IPS-18c (cell line): Measurements from ENCODE around the gene ANOS1.
"Not testable (repeated sequence)": the region's sequence is repeated elsewhere in the genome, so short reads cannot be mapped to it uniquely, and the experiment has no call there.

Experiments
- H3K4me3 ChIP-seq: 2 replicates; pipeline ENCODE4 v1.7.0; 2013; ENCODE audit warnings: low read depth, mild to moderate bottlenecking, low read length, moderate library complexity; ENCODE audit not compliant: insufficient read depth
- H3K9me3 ChIP-seq: one replicate; pipeline ENCODE4 v1.6.1; 2013; ENCODE audit warnings: mild to moderate bottlenecking, low read length, moderate library complexity; ENCODE audit not compliant: control insufficient read depth, insufficient read depth

ANOS1 gene

GRCh38 chrX:8548446-8548845 is 183.5 kb downstream of the ANOS1 start:
- Histone ChIP-seq H3K9me3 (no peaks in the 10 kb centered on the region), H3K4me3 (no peak overlapping the region)

GRCh38 chrX:8546715-8547114 is 185.2 kb downstream of the ANOS1 start:
- Histone ChIP-seq H3K9me3 (no peaks in the 10 kb centered on the region), H3K4me3 (no peak overlapping the region)

DNA sequence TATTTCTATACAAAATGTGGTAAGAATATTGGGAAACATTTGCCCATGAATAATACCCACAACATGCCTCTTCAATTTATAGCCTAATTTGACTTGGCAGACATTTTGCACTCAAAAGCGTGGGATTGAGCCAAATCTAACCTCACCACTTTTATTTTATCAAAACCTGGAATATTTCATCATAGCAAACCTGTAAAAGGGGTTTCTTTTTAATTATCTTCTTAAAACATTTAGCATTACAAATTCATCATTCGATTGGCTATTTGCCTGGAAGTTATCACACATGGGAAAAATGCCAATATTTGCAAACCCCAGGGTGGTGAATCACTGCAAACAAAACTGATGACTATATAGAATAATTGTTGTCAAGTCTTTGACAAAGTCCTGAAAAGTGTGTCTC is 211.1 kb downstream of the ANOS1 start:
- H3K9me3 ChIP-seq, result peaks cover 2% of the 10 kb centered on the region
- no peak overlapping the region for H3K4me3 ChIP-seq

GRCh38 chrX:8520178-8520577 is 211.8 kb downstream of the ANOS1 start:
- Histone ChIP-seq H3K9me3 (peaks cover 2% of the 10 kb centered on the region), H3K4me3 (no peak overlapping the region)

DNA sequence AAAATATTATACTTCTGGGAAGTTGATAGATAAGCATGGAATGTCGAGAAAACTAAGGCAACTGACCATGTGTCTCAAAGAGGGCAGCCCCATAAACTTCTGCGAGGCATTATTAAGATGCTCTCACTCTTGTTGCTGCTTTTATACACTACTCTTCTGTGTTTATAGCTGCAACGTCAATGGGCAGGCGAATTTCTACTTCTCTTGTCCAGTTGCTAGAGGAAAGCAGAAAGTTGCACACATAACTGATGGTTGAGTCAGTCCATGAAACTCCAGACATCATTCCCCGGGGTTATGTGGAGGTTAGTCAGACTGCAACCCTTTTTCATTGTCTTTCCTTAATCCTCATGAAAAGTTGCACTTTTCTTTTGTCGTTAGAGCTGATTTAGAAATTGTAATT is 227.5 kb downstream of the ANOS1 start:
- no peaks in the 10 kb centered on the region for H3K9me3 ChIP-seq
- no peak overlapping the region for H3K4me3 ChIP-seq

DNA sequence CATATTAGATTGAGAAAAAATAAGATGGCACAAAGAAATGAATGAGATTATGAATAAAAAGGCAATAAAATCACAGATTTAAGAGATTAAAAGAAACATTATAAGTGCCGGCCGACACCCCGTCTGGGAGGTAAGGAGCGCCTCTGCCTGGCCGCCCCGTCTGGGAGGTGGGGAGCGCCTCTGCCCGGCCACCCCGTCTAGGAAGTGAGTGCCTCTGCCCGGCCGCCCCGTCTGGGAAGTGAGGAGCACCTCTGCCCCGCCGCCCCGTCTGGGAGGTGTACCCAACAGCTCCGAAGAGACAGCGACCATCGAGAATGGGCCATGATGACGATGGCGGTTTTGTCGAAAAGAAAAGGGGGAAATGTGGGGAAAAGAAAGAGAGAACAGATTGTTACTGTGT is 229.8 kb downstream of the ANOS1 start:
- H3K9me3 ChIP-seq, H3K4me3 ChIP-seq: not testable (repeated sequence)

DNA sequence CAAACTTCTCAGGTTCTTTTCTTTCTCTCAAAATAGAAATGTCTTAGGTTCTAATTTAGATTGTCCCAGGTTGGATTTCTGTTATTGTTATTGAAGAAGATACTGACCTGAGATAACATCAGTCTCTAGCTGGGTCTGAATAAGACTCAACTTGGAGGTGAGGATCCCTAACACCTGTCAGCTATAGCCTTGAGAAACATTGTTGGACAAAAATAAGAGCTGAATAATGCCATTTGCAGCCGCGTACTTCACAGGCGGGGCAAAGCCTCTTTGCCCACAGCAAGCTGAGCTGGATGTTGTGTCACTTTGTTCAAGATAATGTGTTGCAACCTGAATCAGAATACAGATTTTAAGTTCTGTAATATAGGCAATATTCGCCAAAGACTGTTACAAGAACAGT is 231.7 kb downstream of the ANOS1 start:
- Histone ChIP-seq H3K9me3 (no peaks in the 10 kb centered on the region), H3K4me3 (no peak overlapping the region)

DNA sequence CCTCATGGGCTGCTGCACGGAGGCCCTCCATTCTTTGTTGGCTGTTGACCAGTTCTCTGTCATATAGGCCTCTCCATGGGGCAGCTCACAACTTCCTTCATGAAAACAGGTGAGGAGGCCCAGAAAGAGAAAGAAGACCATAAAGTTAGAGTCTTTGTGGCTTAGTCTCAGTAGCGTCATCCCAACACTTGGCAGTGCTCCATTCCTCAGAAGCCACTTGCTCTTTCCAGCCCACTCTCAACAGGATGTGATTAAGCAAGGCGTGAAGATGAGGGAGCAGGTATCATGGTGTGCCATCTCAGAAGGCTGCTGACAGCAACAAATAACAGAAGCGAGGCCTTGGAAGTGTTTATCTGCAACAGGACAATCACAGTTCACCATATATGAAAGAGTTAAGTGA is 236.9 kb downstream of the ANOS1 start:
- H3K9me3 ChIP-seq, result not testable (repeated sequence)

GRCh38 chrX:8484360-8484949 is 247.5 kb downstream of the ANOS1 start:
- Histone ChIP-seq H3K4me3 (no peak overlapping the region), H3K9me3 (no peaks in the 10 kb centered on the region)

More for the DNA sequence above, 236.9 kb downstream of the ANOS1 start:
- H3K4me3 ChIP-seq, result not testable (repeated sequence)
